T-helper 17 cell (primary cell): ENCODE results near the gene PAN3. TPM values are rescaled to one million over a fixed set of nuclear protein-coding genes. Genes with fewer than 3 reads are reported as not detected.

Source experiments
- total RNA-seq, 4 donors: library from RNA in 2 of 4; stranded (reverse) in 2 of 4; gene quantifications; one replicate each; pipeline ENCODE4 v1.2.3 and lab custom pipeline; 2022 to 2026

Gene PAN3
- total RNA-seq, 2 donors from 2014 or later, result 67.2 to 70.2 TPM

Other genes with a start within 250 kb of the PAN3 start
- not detected for gene PDX1, start 218.5 kb upstream of the PAN3 start, total RNA-seq
- gene CDX2, start 169.2 kb upstream of the PAN3 start, total RNA-seq, result not detected
- not detected for gene URAD, start 149.9 kb upstream of the PAN3 start, total RNA-seq
- gene FLT3, start 38.0 kb upstream of the PAN3 start, total RNA-seq, result under 1 TPM; 0.22 to 0.70 TPM